RWPE1 (cell line): Measurements from ENCODE around the gene WDR70.
A peak's percentile ranks its signal among the peaks of the same experiment; 100 is the strongest.

Experiments used
- CTCF ChIA-PET: fragments of 350-600 bp; sonication (Branson Sonifier 250); formaldehyde crosslinking; extraction: SDS; loops from one replicate; lab custom pipeline; 2021; lab: Yijun Ruan, JAX
- POLR2A ChIA-PET: fragments of 400-600 bp; formaldehyde crosslinking; extraction: SDS; loops from one replicate; lab custom pipeline; 2020; ENCODE audit warnings: antibody characterized with exemption; ENCODE audit not compliant: low non-redundant PET; lab: Yijun Ruan, JAX
- DNase-seq: peaks from one replicate; pipeline ENCODE4 v3.0.0; 2012; ENCODE audit warnings: low spot score
- H3K27ac ChIP-seq: fragments of 450-650 bp; 2 replicates; pipeline ENCODE4 v1.5.1; 2017
- TF ChIP-seq, protein P1 (sequence below): fragments of 450-650 bp; conservative IDR thresholded peaks from 2 replicates; pipeline ENCODE4 v1.5.1; 2017; ENCODE audit warnings: low read depth, mild to moderate bottlenecking

Gene WDR70

DNA sequence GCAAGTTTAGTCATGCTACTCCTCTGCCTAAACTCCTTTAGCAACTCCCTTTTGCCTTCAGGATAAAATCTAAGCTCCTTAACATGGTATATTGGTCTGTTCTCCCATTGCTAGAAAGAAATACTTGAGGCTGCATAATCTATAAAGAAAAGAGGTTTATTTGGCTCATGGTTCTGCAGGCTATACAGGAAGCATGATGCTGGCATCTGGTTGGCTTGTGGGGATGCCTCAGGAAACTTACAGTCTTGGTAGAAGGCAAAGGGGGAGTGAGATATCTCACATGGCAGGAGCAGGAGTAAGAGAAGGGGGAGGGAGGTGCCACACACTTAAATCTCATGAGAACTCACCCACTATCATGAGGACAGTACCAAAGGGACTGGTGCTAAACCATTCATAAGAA is 315.7 kb downstream of the WDR70 start:
- no peak for DNase-seq
- no peak overlapping the region for H3K27ac ChIP-seq
- TF ChIP-seq, protein P1, sequence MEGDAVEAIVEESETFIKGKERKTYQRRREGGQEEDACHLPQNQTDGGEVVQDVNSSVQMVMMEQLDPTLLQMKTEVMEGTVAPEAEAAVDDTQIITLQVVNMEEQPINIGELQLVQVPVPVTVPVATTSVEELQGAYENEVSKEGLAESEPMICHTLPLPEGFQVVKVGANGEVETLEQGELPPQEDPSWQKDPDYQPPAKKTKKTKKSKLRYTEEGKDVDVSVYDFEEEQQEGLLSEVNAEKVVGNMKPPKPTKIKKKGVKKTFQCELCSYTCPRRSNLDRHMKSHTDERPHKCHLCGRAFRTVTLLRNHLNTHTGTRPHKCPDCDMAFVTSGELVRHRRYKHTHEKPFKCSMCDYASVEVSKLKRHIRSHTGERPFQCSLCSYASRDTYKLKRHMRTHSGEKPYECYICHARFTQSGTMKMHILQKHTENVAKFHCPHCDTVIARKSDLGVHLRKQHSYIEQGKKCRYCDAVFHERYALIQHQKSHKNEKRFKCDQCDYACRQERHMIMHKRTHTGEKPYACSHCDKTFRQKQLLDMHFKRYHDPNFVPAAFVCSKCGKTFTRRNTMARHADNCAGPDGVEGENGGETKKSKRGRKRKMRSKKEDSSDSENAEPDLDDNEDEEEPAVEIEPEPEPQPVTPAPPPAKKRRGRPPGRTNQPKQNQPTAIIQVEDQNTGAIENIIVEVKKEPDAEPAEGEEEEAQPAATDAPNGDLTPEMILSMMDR, result no peak
- ChIA-PET CTCF (no interaction called here), POLR2A (no interaction called here)

DNA sequence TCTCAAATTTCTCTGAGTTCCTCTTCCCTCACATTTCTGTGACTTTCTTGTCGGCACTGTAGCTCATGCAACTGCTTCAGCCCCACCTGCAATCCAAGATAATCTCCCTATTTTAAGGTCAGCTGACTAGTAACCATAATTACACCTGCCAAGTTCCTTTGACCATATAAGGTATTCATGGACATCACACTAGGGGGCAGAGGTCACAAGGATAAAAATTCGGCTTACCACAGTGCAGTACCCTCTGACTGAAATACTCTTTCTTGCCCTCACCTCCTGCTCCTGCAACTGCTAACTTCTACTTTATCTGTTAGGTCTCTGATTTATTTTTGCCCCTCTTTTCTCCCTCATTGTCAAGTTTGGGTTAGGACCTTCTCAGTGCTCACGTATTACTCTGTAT is 316.5 kb downstream of the WDR70 start:
- TF ChIP-seq, protein P1, result no peak
- DNase-seq, result no peak
- CTCF ChIA-PET, result no interaction called here
- no peak overlapping the region for H3K27ac ChIP-seq
- POLR2A ChIA-PET, result no interaction called here

GRCh38 chr5:37696190-37697021 is 317.3 kb downstream of the WDR70 start:
- DNase-seq, result peak; percentile 81

GRCh38 chr5:37701868-37702267 is 322.8 kb downstream of the WDR70 start:
- ChIA-PET CTCF (interaction anchor here (0.7 kb wide), 3 partner anchors 22 to 694 kb away, joined by 3 to 4 read pairs (median 3); no protein-coding TSS in a partner anchor), POLR2A (no interaction called here)
- TF ChIP-seq, protein P1, result no peak
- H3K27ac ChIP-seq, result no peak overlapping the region
- DNase-seq, result no peak

More at GRCh38 chr5:37696190-37697021, 317.3 kb downstream of the WDR70 start:
- TF ChIP-seq, protein P1, result no peak
- H3K27ac ChIP-seq, result no peak overlapping the region; the same call in 1 of the 2 replicates
- POLR2A ChIA-PET, result interaction anchor here (0.6 kb wide), 1 partner anchor 8 kb away, joined by 4 read pairs; no protein-coding TSS in a partner anchor
- CTCF ChIA-PET, result no interaction called here

DNA sequence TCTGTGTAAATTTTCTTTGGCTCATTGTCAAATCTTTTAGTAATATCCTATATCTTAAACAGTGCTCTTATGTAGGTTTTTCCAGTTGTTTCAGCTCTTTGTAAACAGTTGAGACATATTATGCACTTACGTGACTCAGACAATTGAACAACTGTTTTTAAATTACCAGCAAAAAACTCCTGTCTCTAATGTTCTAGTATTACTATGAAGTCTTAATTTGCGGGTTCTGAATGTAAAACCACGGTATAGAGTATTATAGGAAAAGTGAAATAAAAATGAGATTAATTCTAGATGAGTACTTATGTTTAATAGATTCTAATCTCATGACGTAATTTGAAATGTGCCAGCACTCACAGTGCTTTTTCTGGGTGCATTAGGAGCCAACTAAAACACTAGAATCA is 324.7 kb downstream of the WDR70 start:
- H3K27ac ChIP-seq, result no peak overlapping the region
- DNase-seq, result no peak
- ChIA-PET POLR2A (no interaction called here), CTCF (no interaction called here)
- TF ChIP-seq, protein P1, result no peak

DNA sequence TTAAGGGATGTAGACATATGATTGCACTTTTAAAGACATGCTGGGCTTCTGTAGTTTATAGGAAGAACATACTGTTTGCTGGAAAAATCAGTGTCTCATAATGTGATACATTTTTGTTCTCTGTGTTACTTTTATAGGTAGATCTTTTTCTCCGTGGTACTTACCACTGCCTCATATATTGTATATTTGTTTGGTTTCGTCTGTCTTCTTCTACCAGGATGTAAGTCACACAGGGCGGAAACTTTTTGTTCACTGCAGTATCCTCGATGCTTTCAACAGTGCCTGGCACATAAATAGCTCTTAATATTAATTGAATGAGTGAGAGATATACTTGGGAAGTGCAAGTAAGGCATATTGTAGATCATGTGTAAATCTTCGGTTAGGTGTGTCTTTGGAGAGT is 325.3 kb downstream of the WDR70 start:
- ChIA-PET CTCF (no interaction called here), POLR2A (no interaction called here)
- no peak overlapping the region for H3K27ac ChIP-seq
- TF ChIP-seq, protein P1, result no peak
- DNase-seq, result no peak
